ENCODE results near the gene MYLK2.

DNA sequence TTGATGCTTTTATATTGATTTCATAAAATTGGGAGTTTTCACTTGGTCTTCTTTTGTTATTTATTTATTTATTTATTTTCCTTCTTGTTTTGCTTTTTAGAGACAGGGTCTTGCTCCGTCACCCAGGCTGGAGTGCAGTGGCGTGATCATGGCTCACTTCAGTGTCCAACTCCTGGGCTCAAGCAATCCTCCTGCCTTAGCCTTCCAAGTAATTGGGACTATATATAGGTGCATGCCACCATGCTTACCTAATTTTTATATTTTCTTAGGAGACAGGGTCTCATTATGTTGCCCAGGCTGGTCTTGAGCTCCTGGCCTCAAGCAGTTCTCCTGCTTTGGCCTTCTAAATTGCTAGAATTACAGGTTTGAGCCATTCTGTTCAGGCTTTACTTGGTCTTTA lies 38.3 kb upstream of the MYLK2 start:
- TF ChIP-seq POLR2A (IDR thresholded peaks at IDR 0.05; ENCODE audit: low read depth, low read length) (no peak), POLR2AphosphoS5 (IDR thresholded peaks at IDR 0.05; ENCODE audit: low read depth, low read length) (no peak), SPI1 (IDR thresholded peaks at IDR 0.05; ENCODE audit: low read depth, low read length) (no peak)
